Endothelial cell (in vitro differentiated cells): ENCODE data around the gene STAT5A. TPM values are rescaled to one million over a fixed set of nuclear protein-coding genes. Genes with fewer than 3 reads are reported as not detected.
"Not testable (repeated sequence)": the region's sequence is repeated elsewhere in the genome, so short reads cannot be mapped to it uniquely, and the experiment has no call there.

Experiments used
- DNase-seq: peaks from one replicate; pipeline ENCODE4 v3.0.0; 2021; ENCODE audit warnings: low spot score
- H3K27ac Mint-ChIP-seq: one replicate; pipeline ENCODE4 v1.8.0; 2021; ENCODE audit warnings: mixed read lengths, inconsistent platforms; ENCODE audit not compliant: unreplicated experiment
- H3K27me3 Mint-ChIP-seq: one replicate; pipeline ENCODE4 v1.8.0; 2021; ENCODE audit warnings: mild to moderate bottlenecking, moderate library complexity, mixed read lengths, inconsistent platforms; ENCODE audit not compliant: unreplicated experiment
- H3K36me3 Mint-ChIP-seq: one replicate; pipeline ENCODE4 v1.8.0; 2021; ENCODE audit warnings: mild to moderate bottlenecking, low read depth, mixed read lengths, inconsistent platforms; ENCODE audit not compliant: unreplicated experiment
- H3K4me1 Mint-ChIP-seq: one replicate; pipeline ENCODE4 v1.8.0; 2021; ENCODE audit warnings: mild to moderate bottlenecking, mixed read lengths, inconsistent platforms; ENCODE audit not compliant: unreplicated experiment
- H3K4me3 Mint-ChIP-seq: one replicate; pipeline ENCODE4 v1.8.0; 2021; ENCODE audit warnings: mild to moderate bottlenecking, mixed read lengths, inconsistent platforms; ENCODE audit not compliant: unreplicated experiment
- H3K9me3 Mint-ChIP-seq: one replicate; pipeline ENCODE4 v1.8.0; 2021; ENCODE audit warnings: mixed read lengths, inconsistent platforms; ENCODE audit not compliant: unreplicated experiment
- long read RNA-seq: library from polyadenylated mRNA; unstranded; transcript quantifications from one replicate; pipeline ENCODE4 v2.0.0, GENCODE V29; 2020; ENCODE audit not compliant: unreplicated experiment
- total RNA-seq: library from RNA; stranded (reverse); fragmentation: NEBNext Ultra II Directional; extraction: Animal tissue kit (Norgen Biotek cat#: 25700); gene quantifications from one replicate; pipeline ENCODE4 v1.2.1, GENCODE V29; 2021; ENCODE audit not compliant: unreplicated experiment
- TF ChIP-seq, protein P1 (sequence below): fragments of 200-600 bp; sonication (generic); IDR thresholded peaks from one replicate; pipeline ENCODE4 v1.5.0; 2021; ENCODE audit warnings: antibody characterized with exemption; ENCODE audit not compliant: unreplicated experiment

Gene STAT5A
- 67.2 TPM for total RNA-seq
- long read RNA-seq, transcript STAT5A-211 (19 exons, 3,318 nt) = major isoform, 11 of 18 reads
- long read RNA-seq, partial matches to known transcripts = 1 of 18 reads
- long read RNA-seq, other reads (novel, unspliced or antisense) = 4 of 18 reads

- TF ChIP-seq, protein P1, sequence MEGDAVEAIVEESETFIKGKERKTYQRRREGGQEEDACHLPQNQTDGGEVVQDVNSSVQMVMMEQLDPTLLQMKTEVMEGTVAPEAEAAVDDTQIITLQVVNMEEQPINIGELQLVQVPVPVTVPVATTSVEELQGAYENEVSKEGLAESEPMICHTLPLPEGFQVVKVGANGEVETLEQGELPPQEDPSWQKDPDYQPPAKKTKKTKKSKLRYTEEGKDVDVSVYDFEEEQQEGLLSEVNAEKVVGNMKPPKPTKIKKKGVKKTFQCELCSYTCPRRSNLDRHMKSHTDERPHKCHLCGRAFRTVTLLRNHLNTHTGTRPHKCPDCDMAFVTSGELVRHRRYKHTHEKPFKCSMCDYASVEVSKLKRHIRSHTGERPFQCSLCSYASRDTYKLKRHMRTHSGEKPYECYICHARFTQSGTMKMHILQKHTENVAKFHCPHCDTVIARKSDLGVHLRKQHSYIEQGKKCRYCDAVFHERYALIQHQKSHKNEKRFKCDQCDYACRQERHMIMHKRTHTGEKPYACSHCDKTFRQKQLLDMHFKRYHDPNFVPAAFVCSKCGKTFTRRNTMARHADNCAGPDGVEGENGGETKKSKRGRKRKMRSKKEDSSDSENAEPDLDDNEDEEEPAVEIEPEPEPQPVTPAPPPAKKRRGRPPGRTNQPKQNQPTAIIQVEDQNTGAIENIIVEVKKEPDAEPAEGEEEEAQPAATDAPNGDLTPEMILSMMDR = no peak
- Mint-ChIP-seq H3K4me3 (peak within 1 kb of the TSS; percentile 93), H3K27ac (peak within 1 kb of the TSS; percentile 92), H3K36me3 (peaks cover 13% of the 10 kb centered on the region), H3K27me3 (peaks cover 9% of the 10 kb centered on the region), H3K9me3 (no peaks in the 10 kb centered on the region), H3K4me1 (peaks cover 40% of the 10 kb centered on the region)
- DNase-seq = peak; percentile 87
Measured at GRCh38 chr17:42287977-42288802, at the start of gene STAT5A. STAT5A (plus strand) TSS chr17:42288498; CDS start chr17:42289412, 914 bp downstream.

- not testable (repeated sequence) for H3K4me3 Mint-ChIP-seq, H3K27me3 Mint-ChIP-seq, H3K9me3 Mint-ChIP-seq, DNase-seq, H3K27ac Mint-ChIP-seq, H3K4me1 Mint-ChIP-seq, H3K36me3 Mint-ChIP-seq
Measured at GRCh38 chr17:42239576-42239975, 48.7 kb upstream of the STAT5A start.

DNA sequence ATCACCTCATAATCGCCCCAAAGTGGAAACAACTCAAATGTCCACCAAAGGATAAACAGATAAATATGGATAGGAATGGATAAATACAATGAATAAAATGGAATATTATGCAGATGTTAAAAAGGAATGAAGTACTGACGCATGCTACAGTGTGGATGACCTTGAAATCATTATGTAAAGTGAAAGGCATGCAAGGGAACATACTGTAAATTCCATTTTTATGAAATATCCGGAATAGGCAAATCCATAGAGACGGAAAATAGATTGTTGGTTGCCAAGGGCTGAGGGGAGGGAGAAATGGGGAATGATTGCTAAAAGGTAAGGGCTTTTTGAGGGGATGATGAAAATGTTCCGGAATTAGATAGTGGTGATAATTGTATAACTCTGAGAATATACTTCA lies 48.1 kb upstream of the STAT5A start:
- Mint-ChIP-seq H3K4me3 (no peak overlapping the region), H3K27me3 (no peaks in the 10 kb centered on the region), H3K36me3 (no peaks in the 10 kb centered on the region), H3K27ac (no peak overlapping the region), H3K4me1 (peaks cover 5% of the 10 kb centered on the region), H3K9me3 (no peaks in the 10 kb centered on the region)
- TF ChIP-seq, protein P1 = no peak
- DNase-seq = no peak

GRCh38 chr17:42240863-42241262 lies 47.4 kb upstream of the STAT5A start:
- not testable (repeated sequence) for DNase-seq, H3K36me3 Mint-ChIP-seq, H3K27me3 Mint-ChIP-seq, H3K4me3 Mint-ChIP-seq, H3K27ac Mint-ChIP-seq, H3K4me1 Mint-ChIP-seq, H3K9me3 Mint-ChIP-seq

DNA sequence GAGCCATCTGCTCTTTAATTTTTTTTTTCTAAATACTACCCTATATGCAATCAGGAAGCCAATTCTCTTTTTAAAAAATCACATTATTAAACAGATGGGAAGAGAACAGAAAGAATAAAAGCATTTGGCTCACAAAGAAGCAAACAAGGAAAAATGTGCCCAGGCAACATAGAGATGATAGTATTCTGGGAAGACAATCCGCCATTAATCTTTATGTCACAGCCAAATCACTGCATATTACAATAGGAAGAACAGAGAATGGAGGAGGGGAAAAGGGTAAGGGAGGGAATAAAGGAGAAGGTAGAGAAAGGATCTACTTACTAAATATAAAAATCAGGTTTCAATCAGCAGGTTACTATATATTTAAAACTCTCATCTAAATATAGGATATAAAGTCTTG lies 46.4 kb upstream of the STAT5A start:
- Mint-ChIP-seq H3K36me3 (no peaks in the 10 kb centered on the region), H3K4me1 (peaks cover 10% of the 10 kb centered on the region), H3K9me3 (no peaks in the 10 kb centered on the region), H3K4me3 (no peak overlapping the region), H3K27me3 (no peaks in the 10 kb centered on the region), H3K27ac (no peak overlapping the region)
- TF ChIP-seq, protein P1 = no peak
- no peak for DNase-seq

DNA sequence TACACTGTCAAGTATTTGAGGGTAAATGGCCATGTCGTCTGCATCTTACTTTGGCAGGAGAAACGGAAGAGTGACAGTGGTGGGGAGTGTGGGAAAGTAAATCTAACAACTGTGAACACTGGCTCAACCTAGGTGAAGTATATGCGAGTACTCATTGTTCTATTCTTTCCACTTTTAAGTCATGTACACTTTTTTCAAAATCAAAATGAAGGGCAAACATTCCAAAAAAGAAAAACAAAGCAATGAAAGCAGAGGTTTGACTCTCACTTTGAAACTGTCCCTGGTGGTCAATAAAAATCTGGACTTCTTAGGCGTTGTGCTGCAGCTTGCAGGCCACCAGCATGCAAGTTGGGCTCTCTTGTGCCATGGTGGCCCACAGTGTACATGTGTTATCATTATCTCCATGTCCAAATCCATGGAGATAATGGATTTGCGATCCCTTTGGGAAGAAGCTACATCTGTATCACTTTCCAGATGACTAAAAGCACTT lies 44.8 kb upstream of the STAT5A start:
- Mint-ChIP-seq H3K4me1 (peaks cover 17% of the 10 kb centered on the region), H3K36me3 (no peaks in the 10 kb centered on the region), H3K9me3 (no peaks in the 10 kb centered on the region), H3K27ac (no peak overlapping the region), H3K4me3 (no peak overlapping the region), H3K27me3 (no peaks in the 10 kb centered on the region)
- TF ChIP-seq, protein P1 = no peak
- DNase-seq = no peak

GRCh38 chr17:42244116-42244515 lies 44.2 kb upstream of the STAT5A start:
- not testable (repeated sequence) for H3K27ac Mint-ChIP-seq, H3K4me3 Mint-ChIP-seq, H3K27me3 Mint-ChIP-seq, DNase-seq, H3K9me3 Mint-ChIP-seq, H3K36me3 Mint-ChIP-seq
- peaks cover 21% of the 10 kb centered on the region for H3K4me1 Mint-ChIP-seq

DNA sequence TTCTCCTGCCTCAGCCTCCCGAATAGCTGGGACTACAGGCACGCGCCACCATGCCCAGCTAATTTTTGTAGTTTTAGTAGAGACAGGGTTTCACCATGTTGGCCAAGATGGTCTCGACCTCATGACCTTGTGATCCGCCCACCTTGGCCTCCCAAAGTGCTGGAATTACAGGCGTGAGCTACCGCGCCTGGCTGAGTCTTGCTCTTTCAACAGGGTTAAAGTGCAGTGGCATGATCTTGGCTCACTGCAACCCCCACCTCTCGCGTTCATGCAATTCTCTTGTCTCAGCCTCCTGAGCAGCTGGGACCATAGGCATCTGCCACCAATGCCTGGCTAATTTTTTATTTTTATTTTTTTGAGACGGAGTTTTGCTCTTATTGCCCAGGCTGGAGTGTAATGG lies 43.1 kb upstream of the STAT5A start:
- not testable (repeated sequence) for DNase-seq, H3K27ac Mint-ChIP-seq, H3K4me3 Mint-ChIP-seq, H3K9me3 Mint-ChIP-seq, H3K27me3 Mint-ChIP-seq, H3K36me3 Mint-ChIP-seq
- peaks cover 21% of the 10 kb centered on the region for H3K4me1 Mint-ChIP-seq
